ENCODE measurements around the gene C10orf90. TPM values are rescaled to one million over a fixed set of nuclear protein-coding genes. Genes with fewer than 3 reads are reported as not detected.

C10orf90 gene
- total RNA-seq, 1 donor from 2014 or later: not detected

DNA sequence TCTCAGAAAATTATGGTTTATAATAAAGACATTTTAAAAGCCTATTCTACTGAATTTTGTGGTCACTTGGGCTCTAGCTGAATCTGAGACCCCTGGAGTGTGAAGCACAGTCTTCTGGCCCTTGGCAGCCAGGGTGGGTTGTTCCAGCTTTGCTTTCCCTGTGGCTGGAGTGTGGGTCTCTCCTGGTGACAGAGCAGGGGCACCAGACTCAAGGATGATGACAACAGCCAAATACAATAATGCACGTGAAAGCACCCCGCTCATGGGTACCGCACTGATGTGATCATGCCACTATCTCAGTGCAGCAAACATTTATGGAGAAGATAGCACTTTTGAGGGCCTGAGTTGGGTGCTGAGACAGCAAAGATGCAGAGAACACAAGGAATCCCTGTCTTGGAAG, 147.4 kb downstream of the C10orf90 start:
- H3K27me3 Mint-ChIP-seq: peaks cover 18% of the 10 kb centered on the region
- TF ChIP-seq, protein P1, sequence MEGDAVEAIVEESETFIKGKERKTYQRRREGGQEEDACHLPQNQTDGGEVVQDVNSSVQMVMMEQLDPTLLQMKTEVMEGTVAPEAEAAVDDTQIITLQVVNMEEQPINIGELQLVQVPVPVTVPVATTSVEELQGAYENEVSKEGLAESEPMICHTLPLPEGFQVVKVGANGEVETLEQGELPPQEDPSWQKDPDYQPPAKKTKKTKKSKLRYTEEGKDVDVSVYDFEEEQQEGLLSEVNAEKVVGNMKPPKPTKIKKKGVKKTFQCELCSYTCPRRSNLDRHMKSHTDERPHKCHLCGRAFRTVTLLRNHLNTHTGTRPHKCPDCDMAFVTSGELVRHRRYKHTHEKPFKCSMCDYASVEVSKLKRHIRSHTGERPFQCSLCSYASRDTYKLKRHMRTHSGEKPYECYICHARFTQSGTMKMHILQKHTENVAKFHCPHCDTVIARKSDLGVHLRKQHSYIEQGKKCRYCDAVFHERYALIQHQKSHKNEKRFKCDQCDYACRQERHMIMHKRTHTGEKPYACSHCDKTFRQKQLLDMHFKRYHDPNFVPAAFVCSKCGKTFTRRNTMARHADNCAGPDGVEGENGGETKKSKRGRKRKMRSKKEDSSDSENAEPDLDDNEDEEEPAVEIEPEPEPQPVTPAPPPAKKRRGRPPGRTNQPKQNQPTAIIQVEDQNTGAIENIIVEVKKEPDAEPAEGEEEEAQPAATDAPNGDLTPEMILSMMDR (IDR thresholded peaks at IDR 0.05; ENCODE audit: unreplicated experiment): no peak
- no peak overlapping the region for H3K27ac Mint-ChIP-seq
- H3K36me3 Mint-ChIP-seq (ENCODE audit: insufficient read depth): no peaks in the 10 kb centered on the region
- no peaks in the 10 kb centered on the region for H3K9me3 Mint-ChIP-seq (ENCODE audit: low read depth)
- H3K4me3 Mint-ChIP-seq (ENCODE audit: low read depth): no peak overlapping the region
- no peak for DNase-seq (ENCODE audit: low spot score, unreplicated experiment)
- no peaks in the 10 kb centered on the region for H3K4me1 Mint-ChIP-seq (ENCODE audit: low read depth)

DNA sequence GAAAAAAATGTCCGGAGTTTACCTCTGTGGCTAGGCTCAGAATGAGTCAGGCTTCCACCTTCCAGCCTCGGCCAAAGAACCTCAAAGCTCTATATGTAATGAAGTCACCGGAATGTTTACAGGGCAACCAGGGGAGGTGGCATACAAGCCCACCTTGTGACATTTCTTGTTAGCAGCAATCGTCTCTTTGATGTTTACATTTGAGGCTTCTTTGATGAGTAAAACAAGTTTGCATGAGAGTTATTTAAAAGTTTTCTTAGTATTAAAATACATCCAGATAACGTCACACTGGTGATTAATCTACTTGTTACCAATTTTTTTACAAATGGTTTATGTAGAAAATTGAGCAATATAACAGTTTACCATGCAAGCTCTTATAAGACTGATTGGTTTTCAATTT, 149.1 kb downstream of the C10orf90 start:
- Mint-ChIP-seq H3K4me1 (ENCODE audit: low read depth) (no peaks in the 10 kb centered on the region), H3K27me3 (peaks cover 18% of the 10 kb centered on the region), H3K9me3 (ENCODE audit: low read depth) (no peaks in the 10 kb centered on the region), H3K36me3 (ENCODE audit: insufficient read depth) (no peaks in the 10 kb centered on the region), H3K27ac (no peak overlapping the region), H3K4me3 (ENCODE audit: low read depth) (no peak overlapping the region)
- DNase-seq (ENCODE audit: low spot score, unreplicated experiment): no peak
- TF ChIP-seq, protein P1 (IDR thresholded peaks at IDR 0.05; ENCODE audit: unreplicated experiment): no peak

DNA sequence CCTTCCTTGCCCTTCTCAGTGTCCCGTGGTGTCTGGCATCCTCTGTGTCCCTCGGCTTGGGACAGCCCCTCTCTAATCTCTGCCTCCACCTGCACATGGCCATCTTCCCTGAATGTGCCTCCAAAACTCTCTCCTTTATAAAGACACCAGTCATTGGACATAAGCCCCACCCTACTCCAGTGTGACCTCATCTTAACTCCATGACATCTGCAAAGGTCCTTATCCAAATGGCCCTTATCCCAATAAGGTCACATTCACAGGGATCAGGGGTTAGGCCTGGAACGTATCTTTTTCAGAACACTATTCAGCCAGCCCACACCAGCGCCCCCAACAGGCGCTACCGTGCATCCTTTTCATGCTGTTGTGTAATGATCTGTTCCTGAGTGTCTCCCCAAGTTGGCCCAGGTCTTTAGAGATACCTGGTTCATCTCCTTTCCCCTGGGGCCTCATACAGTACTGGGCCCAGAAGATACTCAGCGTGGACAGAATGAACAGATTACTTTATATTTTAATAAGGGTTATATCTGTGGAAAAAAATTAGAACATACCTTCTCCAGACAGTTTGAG, 149.7 kb downstream of the C10orf90 start:
- no peak overlapping the region for H3K27ac Mint-ChIP-seq
- H3K36me3 Mint-ChIP-seq (ENCODE audit: insufficient read depth): no peaks in the 10 kb centered on the region
- TF ChIP-seq, protein P1 (IDR thresholded peaks at IDR 0.05; ENCODE audit: unreplicated experiment): no peak
- peaks cover 18% of the 10 kb centered on the region for H3K27me3 Mint-ChIP-seq
- no peak for DNase-seq (ENCODE audit: low spot score, unreplicated experiment)
- no peaks in the 10 kb centered on the region for H3K4me1 Mint-ChIP-seq (ENCODE audit: low read depth)
- H3K4me3 Mint-ChIP-seq (ENCODE audit: low read depth): no peak overlapping the region
- H3K9me3 Mint-ChIP-seq (ENCODE audit: low read depth): no peaks in the 10 kb centered on the region

DNA sequence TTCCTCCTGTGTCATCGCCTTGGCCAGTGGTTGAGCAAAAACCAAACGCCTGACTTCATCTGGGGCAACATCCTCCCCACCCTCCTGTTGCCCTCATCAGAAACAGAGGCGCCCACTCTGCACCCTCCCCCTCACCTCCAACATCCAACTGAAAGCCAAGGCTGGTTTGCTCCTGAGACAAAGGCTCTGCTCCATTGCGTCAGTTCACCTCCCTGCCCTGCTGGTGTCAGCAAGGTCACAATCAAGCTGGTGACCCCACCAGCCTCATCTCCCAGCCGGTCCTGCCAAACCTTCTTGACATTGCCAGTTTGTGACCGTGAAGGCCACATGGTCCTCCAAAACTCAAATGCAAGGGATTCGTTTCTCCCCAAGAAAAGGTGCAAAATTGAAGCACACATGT, 150.5 kb downstream of the C10orf90 start:
- Mint-ChIP-seq H3K36me3 (ENCODE audit: insufficient read depth) (no peaks in the 10 kb centered on the region), H3K9me3 (ENCODE audit: low read depth) (no peaks in the 10 kb centered on the region), H3K4me3 (ENCODE audit: low read depth) (no peak overlapping the region), H3K4me1 (ENCODE audit: low read depth) (no peaks in the 10 kb centered on the region), H3K27me3 (peaks cover 18% of the 10 kb centered on the region), H3K27ac (no peak overlapping the region)
- DNase-seq (ENCODE audit: low spot score, unreplicated experiment): no peak
- TF ChIP-seq, protein P1 (IDR thresholded peaks at IDR 0.05; ENCODE audit: unreplicated experiment): no peak

DNA sequence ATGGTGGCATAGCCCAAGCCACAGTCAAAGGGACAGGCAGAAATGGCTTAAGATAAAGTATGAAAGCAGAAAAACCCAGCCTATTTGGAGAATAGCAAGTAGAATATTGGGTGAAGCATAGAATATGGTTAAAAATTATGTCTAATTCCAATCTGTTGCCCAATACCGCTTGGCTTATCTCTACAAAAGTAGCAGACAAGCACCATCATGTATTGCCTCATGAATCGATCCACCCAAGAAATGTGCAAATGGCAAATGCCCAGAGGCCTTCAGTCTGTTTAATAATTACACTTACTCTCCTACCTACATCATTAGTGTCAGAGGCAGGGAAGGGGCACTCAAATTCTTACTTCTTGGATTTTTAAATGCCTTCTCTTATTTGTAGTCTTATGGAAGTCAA, 151.3 kb downstream of the C10orf90 start:
- H3K9me3 Mint-ChIP-seq (ENCODE audit: low read depth): no peaks in the 10 kb centered on the region
- TF ChIP-seq, protein P1 (IDR thresholded peaks at IDR 0.05; ENCODE audit: unreplicated experiment): no peak
- H3K4me3 Mint-ChIP-seq (ENCODE audit: low read depth): no peak overlapping the region
- H3K27me3 Mint-ChIP-seq: peaks cover 18% of the 10 kb centered on the region
- no peaks in the 10 kb centered on the region for H3K4me1 Mint-ChIP-seq (ENCODE audit: low read depth)
- no peak for DNase-seq (ENCODE audit: low spot score, unreplicated experiment)
- no peak overlapping the region for H3K27ac Mint-ChIP-seq
- no peaks in the 10 kb centered on the region for H3K36me3 Mint-ChIP-seq (ENCODE audit: insufficient read depth)
